HG03442 (cell line): ENCODE data around the gene KIF26B.
"Not testable (repeated sequence)": the region's sequence is repeated elsewhere in the genome, so short reads cannot be mapped to it uniquely, and the experiment has no call there.

Experiments used
- ATAC-seq: cut with Tn5 transposase; IDR thresholded peaks from one replicate; pipeline ENCODE4 v1.9.1; 2021; ENCODE audit warnings: mild to moderate bottlenecking, moderate library complexity; ENCODE audit not compliant: unreplicated experiment

KIF26B gene

DNA sequence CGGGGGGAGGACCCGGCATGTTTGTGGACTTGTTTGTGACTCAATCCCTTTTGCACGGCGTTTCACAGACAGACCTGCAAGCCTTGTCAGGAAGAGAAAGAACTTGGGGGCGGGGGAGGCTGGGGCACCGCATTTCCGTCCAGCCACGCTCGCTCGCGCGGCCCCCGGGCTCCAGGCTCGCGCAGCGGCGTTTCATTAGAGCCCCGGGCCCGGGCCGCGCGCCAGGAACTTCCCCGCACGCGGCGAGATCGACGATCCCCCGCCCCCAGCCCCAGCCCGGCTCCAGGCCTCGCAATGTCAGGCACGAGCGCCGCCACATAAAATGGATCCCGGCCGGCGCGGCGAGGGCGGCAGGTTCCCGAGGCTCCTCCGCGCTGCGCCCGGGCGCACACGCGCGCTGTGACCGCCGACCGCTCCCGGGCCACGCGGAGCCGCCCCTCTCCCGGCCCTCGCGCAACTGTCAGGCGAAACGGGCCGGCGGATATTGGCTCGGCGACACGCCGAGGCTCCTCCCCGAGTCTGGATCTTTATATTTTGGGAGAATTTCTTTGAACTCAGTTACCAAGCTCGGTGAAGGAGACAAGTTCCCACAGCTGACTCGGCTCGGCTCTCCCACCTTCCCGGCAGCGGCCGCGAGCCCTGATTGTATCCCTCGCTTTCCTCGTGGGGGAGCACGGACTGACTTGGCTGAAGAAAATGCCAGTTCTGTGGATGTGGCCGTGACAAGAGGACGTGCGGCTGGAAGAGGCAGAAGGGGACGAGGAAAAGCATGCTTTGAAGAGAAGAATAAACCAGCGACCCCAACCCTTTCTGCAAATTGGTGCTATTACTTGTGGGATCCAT lies at the start of gene KIF26B:
TSS of gene KIF26B (plus strand) at position 557 of the 843 bp plus-strand sequence. CDS start 440 bp downstream, outside the sequence.
- no peak for ATAC-seq

DNA sequence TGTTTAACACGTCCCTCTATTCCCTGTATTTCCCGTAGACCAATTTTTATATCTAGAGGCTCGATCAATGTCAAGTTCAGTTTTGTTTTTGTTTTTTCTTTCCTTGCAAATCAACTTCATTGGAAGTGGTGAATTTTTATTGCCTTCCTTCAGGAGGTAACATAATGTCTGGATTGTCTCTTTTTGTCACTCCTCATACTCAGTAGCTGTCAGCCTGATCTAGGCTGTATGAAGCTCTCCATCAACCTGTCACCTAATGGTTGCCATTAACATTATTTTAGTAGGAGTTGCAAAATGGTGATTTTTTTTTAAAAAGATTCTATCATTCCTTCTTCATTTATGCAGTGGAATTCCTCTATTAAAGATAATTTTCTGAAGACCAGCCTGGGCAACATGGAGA lies 49.7 kb upstream of the KIF26B start:
- no peak for ATAC-seq

DNA sequence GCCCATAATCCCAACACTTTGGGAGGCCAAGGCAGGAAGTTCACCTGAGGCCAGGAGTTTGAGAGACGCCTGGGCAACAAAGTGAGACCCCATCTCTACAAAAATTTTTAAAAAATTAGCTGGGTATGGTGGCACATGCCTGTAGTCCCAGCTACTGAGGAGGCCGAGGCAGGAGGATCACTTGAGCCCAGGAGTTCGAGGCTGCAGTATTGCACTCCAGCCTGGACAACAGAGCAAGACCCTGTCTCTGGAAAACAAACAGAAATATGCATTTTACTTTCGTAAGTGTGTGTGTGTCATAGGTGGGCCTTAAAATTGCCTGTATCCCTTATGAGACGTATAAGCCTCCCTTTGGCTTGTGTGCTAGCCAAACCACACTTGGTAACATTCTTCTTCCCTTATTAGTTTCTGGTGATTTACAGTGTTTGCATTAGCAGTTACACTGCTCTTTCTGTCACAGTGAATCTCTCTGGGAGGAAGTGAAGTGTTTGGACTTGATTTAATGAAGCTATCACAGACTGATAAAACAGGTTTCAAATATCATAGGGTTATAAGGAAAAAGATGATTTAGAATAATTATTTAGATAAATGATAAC lies 48.9 kb upstream of the KIF26B start:
- ATAC-seq: no peak

DNA sequence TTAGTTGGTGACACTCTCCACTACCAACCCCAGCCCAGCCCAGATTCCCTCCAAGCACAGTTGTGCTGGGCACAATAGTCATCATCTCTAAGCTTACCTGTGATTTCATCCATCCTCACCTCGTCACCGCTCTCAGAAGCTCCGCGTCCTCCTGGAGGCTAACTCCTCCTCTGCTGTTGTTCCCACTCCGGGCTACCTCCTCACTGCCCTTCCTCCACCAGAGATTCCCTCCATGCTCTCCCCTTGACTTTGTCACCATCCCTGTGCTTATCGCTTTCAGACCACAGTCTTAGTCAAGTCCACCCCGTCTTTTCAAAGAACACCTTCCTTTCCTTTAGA lies 47.0 kb upstream of the KIF26B start:
- ATAC-seq: no peak

DNA sequence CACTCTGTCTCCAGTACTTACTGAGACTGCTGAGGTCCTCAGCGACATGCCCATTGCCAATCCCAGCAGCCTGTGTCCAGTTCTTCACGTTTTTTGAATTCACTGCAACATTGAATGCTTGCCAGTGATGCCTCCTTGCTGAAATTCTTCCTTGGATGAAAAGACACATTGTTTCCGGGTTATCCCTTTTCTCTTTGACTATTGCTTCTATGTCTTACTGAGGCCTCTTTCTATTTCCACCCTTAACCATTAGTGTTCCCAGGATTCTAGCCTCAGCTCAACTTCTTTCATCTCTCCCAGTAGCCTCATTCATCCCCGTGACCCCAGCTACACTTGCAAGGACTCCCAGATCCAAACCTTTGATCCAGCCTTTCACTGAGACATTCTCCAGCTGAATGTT lies 46.5 kb upstream of the KIF26B start:
- ATAC-seq: no peak

DNA sequence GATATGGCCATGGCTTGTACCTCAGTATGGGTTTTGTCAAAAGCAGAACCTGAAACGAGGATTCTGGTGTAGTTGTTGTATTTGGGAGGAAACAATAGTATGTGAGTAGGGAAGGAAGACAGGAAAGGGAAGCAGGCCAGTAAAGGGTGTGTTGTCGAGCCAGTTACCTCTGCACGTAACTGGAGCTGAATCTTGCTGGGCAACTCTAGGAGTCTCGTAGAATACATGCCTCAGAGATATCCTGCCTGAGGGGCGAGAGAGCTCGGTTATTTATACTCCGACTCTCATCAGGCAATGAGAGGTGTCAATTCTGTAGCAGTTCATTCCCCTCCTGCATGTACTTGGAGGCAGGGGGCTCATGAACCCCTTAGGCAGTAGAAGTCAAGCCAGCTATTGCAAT lies 45.9 kb upstream of the KIF26B start:
- no peak for ATAC-seq

DNA sequence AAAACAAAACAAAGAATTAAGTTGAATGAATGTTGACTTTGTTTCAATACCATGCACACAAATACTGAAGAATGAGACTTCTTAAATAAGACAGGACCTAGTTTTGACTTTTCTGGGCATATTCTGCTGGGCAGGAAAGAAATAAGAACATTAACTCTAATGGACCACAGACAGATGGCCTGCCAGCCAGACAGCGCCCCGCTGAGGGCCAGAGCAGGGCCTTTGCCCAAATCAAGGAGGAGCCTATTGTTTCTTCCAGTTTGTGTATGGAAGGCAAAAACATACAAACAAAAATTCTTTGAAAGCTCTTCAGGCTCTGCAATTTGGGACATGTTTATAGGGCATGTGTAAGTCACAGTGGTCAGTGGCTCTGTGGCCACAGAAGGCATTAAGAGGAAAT lies 44.4 kb upstream of the KIF26B start:
- ATAC-seq: no peak

DNA sequence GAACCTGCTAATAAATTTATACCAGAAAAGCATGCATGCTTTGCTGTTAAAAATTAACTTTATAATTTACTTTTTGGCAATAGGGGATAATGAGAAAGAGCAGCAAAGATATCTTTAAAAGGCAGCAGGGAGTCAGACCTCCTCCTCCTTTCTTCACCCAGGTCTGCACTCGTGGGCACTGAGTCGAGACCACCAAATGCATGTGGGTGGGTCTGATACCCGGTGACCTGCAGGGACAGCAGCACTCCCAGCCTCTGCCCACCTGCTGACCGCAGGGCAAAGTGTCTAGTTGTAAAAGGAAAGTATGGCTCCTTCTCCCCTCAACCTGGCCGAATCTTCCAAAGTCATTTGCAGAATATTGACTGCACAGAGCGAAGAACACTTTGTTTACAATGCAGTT lies 43.7 kb upstream of the KIF26B start:
- ATAC-seq: no peak

DNA sequence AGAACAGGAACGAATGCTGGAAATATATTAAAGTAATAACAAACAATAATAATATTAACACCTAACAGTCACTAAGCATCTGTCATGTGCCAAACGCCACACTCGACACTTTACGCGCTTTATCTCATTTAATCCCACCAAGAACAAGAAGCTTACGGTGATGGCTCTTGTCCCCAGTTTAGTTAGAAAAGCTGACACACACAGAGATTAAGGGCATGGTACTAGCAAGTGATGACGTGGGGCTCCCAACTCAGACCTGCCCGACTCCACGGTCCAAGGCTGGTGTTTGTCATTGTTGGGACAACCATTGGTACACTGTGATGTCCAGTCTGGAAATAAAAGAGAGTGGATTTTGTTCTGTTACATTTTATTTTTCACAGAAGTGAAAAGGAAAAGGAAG lies 41.1 kb upstream of the KIF26B start:
- ATAC-seq: no peak

DNA sequence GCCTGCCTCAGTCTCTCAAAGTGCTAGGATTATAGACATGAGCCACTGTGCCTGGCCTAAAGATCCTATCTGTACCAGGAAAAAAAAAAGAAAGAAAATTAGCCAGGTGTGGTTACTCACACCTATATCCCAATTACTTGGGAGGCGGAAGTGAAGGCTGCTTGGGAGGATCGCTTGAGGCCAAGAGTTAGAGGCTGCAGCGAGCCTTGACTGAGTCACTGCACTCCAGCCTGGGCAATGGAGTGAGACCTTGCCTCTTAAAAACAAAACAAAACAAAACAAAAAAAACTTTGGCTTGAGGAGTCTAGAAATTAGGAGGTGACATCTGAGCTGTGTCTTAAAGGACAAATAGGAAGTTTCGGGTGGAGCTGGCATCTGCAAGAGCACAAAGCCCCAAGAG lies 38.7 kb upstream of the KIF26B start:
- ATAC-seq: no peak

DNA sequence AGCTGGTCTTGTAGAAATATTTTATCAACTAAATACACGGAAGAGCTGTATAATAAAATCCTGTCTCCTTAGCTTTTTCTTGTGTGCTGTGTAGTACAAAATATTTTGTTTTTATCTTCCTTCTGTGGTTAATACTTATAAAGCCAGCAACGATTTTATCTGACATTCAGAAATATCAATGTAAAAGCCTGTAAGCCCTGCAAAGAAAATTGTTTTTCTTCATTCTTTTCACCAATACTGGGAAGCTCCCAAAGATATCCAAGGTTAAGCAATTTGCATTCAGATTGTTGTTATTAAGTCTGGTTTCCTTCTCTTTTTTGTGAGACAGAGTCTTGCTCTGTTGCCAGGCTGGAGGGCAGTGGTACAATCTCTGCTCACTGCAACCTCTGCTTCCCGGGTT lies 38.0 kb upstream of the KIF26B start:
- no peak for ATAC-seq

DNA sequence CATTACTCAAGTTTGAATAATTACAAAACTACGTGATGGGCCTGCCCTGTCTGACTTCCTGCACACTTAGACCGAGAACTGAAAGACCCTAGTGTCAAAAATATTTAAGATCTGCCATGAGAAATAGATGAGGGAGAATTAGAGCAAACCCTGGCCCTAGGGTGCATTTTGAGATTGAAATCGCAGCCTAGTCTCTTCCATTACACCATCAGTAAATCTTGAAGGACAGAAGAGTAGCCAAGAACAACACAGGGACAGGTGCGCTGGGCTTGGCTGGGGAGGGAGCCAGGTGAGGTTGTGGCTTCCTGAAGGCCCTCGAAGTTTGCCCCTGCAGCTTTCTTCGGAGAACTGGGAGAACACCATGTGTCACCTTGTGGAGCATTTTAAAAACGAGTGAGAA lies 36.7 kb upstream of the KIF26B start:
- no peak for ATAC-seq

DNA sequence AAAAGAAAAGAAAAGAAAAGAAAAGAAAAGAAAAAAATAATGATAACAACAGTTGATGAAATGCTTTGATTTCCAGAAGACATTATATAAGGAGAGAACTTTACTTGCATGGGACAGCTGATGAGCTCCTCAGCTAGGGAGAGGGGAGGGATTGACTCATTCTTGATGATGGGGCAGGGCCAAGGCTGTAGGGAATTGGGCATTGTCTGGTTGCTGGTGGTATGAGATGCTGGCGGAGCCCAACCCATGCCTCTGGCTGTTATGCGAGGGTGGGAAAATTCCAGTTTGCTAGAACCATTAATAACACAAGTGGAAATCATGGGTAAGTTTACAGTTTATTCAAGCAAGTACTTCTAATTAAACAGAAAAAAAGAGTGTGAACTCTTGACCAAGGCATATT lies 36.0 kb upstream of the KIF26B start:
- ATAC-seq: no peak

DNA sequence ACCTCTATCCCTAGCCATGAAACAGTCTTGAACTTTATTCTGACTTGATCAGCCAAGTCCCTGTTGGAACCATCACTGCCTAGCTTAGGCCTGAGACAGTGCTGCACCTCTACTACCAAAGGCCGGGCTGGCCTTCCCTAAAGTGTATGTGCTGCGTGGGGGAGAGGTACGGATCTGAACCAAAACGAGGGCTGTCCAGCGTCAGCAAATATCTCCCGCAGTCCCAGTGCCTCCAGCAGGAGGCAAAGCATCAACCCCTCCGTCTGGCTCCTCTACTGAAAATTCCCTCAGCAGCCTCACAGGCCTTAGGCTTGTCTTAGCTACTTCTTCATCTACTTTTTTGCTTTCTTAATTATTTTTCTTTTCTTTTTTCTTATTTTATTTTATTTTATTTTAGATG lies 33.3 kb upstream of the KIF26B start:
- no peak for ATAC-seq

DNA sequence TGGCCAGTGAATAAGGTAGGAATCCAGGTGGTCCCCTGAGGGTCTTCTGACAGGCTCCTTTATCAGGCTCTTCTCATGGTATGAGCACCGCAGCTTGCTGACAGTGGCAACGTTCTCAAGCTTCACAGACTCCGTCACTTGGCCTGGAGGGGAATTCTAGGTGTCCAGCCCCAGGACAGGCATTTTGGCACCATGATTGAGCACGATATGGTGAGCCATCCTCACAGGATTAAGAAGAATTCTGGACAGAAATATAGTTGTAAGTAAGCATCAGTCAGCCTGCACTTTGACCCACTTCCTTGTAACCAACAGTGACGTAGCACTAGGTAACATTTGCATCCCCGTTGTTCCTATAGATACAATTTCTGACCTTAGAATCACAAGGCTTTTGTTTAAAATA lies 30.5 kb upstream of the KIF26B start:
- no peak for ATAC-seq

DNA sequence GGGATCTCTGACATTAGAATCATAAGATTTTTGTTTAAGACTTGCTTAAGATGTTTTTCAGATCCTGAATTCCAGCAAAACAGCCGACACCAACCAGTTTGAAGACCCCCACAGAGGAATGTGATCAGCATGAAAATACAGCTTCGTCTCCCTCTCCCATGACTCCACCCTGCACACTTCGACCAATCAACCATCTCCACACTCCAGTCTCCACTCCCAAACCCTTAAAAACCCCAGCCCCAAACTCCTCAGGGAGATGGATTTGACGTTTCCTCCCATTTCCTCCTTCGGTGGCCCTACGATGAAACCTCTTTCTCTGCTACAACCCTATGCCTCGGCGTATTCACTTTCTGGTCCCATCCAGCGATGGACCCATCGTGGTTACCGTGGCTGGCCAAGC lies 30.1 kb upstream of the KIF26B start:
- ATAC-seq: no peak

DNA sequence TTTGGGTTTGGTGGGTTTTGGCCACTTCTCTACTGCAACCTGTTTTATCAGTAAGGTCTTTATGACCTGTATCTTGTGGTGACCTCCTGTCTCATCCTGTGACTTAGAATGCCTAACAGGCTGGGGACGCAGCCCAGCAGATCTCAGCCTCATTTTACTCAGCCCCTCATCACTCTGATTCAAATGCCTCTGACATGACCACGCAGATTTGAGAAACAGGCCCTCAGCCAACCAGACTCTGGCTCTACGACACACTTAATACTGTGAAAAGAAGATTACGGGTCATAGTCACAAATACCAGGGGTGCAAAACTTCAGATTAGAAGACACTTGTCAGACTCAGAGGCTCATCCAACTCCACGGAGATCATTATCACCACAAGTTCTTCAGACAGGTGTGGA lies 28.3 kb upstream of the KIF26B start:
- ATAC-seq: no peak

DNA sequence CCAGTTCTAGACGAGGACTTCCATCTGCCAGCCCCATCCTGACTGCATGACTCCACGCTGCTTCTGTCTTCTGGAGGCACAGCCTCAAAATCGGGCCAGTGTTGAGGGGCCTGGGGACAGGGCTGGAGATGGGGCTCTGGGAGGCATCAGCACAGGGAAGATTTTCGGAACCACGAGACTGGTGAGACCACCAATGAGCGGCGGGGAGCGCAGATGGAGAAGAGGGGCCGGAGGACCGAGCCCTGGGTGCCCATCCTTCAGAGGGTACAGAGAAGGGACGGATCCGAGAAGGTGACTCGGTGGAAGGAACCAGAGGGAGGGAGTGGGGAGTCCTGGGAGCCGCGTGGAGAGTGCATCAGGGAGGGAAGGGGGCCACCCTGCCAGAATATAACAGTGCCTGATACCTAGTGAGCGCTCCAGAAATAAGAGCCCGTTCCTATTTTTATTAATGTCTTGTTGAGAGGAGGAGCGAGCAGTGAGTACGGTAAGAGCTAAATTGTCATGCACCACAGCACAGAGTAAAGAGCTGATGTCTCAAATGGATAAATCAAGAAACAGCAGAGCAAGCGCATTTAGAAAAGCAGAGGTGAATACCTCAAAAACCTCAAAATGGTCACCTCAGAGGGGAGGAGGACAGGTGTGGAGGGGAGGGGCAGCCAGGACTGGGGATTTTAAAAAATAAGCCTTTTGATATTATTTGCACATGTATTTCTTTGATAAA lies 26.2 kb upstream of the KIF26B start:
- ATAC-seq: no peak

DNA sequence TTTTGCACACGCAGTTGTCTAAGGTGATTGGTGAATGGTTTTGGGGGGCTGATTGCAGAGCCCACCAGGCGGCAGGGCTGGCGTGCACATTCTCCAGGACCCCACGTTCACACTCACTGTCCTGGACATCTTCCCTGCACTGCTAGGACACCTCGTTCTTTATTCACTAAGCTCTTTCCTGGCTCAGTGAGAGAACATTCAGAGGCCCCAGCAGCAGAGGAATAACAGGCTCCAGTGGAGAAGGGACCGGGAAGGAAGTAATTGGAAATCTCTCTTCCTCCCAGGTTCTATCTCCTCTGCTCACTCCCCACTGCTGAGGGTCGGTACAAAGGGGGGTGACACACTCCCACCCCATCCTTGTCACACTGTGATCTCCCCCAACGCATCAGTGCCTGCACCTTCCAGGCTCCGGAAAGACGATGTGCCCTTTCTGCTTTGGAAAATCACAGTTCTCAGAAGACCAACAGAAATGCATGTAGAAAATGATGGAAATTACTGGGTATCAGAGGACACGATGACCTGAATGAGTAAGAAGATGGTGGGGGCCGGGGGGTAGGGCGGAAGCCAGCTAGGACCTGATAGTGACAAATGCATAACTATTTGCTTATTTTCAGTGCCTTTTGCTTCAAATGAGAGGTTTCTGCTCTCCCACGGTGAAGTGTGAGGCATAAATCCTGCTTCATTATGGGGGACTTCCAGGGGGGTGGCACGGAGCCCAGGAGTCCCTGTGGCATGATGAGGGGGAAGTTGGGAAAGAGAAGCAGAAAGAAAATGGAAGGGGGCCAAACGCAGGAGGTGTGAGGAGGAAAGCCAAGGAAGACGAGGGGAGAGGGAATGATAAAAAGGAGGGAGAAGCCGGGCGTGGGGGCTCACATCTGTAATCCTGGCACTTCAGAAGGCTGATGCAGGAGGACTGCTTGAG lies 25.2 kb upstream of the KIF26B start:
- no peak for ATAC-seq

DNA sequence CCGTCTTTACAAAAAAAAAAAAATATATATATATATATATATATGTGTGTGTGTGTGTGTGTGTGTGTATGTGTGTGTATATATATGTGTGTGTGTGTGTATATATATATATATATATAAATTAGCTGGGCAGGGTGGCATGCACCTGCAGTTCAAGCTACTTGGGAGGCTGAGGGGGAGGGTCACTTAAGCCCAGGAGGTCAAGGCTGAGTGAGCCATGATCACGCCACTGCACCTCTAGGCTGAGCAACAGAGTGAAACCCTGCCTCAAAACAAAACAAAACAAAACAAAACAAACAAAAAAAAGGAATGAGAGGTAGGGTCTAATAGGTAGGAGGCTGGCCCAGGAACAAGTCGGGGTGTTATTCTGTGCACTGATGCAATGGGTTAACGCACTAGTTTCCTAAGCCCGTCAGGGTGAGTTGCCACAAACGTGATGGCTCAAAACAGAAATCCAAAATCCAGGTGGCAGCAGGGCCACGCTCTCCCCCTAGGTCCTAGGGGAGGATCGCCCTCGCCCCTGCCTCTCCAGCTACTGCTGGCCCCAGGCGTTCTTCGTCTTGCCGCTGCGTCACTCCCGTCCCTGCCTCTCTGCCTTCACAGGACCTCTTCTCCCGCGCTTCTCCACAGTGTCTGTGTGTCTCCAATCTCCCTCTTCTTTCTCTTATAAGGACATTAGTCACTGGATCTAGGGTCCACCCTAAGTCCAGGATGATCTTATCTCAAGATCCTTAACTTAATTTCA lies 24.3 kb upstream of the KIF26B start:
- not testable (repeated sequence) for ATAC-seq
